SIG-M5 (cell line): ENCODE measurements around the gene SPEM1.

Experiments
- DNase-seq: peaks from one replicate; lab custom pipeline; 2025; lab: John Stamatoyannopoulos, UW

SPEM1 gene

GRCh38 chr17:7421186-7421585 lies 1.1 kb downstream of the SPEM1 start:
- no peak for DNase-seq

- no peak for DNase-seq
Measured at GRCh38 chr17:7423679-7424078, 3.6 kb downstream of the SPEM1 start.

- no peak for DNase-seq
Measured at GRCh38 chr17:7425316-7425715, 5.2 kb downstream of the SPEM1 start, which contains the start of gene SPEM2. Gene SPEM2, plus strand, starts transcription at chr17:7425616. Its CDS starts 73 bp downstream, at chr17:7425689.

- no peak for DNase-seq
Measured at GRCh38 chr17:7425756-7426155, 5.6 kb downstream of the SPEM1 start.

- no peak for DNase-seq
Measured at GRCh38 chr17:7426203-7426863, 6.2 kb downstream of the SPEM1 start.

GRCh38 chr17:7426896-7427489 lies 6.9 kb downstream of the SPEM1 start:
- no peak for DNase-seq

GRCh38 chr17:7427549-7427948 lies 7.4 kb downstream of the SPEM1 start:
- no peak for DNase-seq

- no peak for DNase-seq
Measured at GRCh38 chr17:7428557-7428956, 8.4 kb downstream of the SPEM1 start, which contains the start of gene SPEM3. Gene SPEM3, plus strand, starts transcription at chr17:7428857. Its CDS starts 46 bp downstream, at chr17:7428903.

GRCh38 chr17:7429722-7430121 lies 9.6 kb downstream of the SPEM1 start:
- no peak for DNase-seq

- DNase-seq = no peak
Measured at GRCh38 chr17:7431231-7431630, 11.1 kb downstream of the SPEM1 start.

GRCh38 chr17:7432296-7432695 lies 12.2 kb downstream of the SPEM1 start:
- no peak for DNase-seq

- no peak for DNase-seq
Measured at GRCh38 chr17:7435676-7436555, 15.8 kb downstream of the SPEM1 start.

GRCh38 chr17:7436556-7437368 lies 16.6 kb downstream of the SPEM1 start:
- no peak for DNase-seq

- no peak for DNase-seq
Measured at GRCh38 chr17:7437369-7437863, 17.3 kb downstream of the SPEM1 start.

GRCh38 chr17:7437950-7438614 lies 18.0 kb downstream of the SPEM1 start:
- no peak for DNase-seq

GRCh38 chr17:7438656-7439460 lies 18.7 kb downstream of the SPEM1 start:
- DNase-seq = no peak

GRCh38 chr17:7439462-7440112 lies 19.5 kb downstream of the SPEM1 start, which contains the start of gene FGF11:
Gene FGF11, plus strand, starts transcription at chr17:7439512. Its CDS starts 109 bp downstream, at chr17:7439621.
- no peak for DNase-seq

- DNase-seq = no peak
Measured at GRCh38 chr17:7440113-7440833, 20.1 kb downstream of the SPEM1 start.

- DNase-seq = no peak
Measured at GRCh38 chr17:7440834-7441195, 20.7 kb downstream of the SPEM1 start.
